CD4-positive, alpha-beta T cell treated with Interleukin-17A for 4 hours (primary cell): Measurements from ENCODE around the gene DHRS7C.
"Not testable (repeated sequence)": the region's sequence is repeated elsewhere in the genome, so short reads cannot be mapped to it uniquely, and the experiment has no call there.

Source experiments
- DNase-seq: peaks from one replicate; pipeline ENCODE4 v3.0.0-alpha.2; 2020; ENCODE audit warnings: mixed read lengths

Gene DHRS7C

DNA sequence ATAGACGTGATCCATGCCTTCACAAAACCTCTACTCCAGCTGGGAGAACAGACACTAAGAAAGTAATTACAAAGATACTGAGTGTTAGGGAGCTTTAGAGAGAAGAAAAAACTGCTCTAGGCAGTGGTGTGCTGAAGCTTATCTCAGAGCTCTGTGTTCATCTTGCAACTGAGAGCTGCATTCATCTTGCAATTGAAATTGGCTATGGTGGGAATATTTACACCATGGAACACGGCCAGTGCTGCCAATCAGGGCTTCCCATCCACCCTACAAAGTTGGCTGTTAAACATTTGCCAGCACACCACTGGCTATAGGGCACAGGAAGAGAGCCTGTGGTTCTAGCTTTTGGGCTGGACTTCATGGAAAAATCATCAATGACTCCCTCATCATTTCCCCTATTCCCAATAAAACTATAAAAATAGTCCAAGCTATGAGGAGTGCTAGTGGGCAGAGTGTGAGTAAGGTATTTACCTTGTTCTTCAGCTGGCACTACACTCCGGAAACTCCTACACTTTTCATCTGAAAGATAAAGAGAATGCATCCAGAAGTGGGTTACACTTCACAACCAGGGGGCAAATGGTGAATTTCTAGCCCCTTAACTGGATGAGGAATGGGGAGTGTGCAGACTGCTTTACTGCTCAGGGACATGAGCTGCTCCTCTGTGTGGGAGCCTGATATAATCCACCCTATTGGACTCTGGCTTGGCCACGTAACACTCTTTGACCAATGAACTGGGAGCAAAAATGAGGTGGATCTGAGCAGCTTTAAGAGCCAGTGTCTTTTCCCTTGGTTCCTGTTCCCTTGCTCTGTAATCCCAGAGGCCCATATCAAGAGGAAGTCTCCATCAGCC lies 18.9 kb upstream of the DHRS7C start:
- no peak for DNase-seq

DNA sequence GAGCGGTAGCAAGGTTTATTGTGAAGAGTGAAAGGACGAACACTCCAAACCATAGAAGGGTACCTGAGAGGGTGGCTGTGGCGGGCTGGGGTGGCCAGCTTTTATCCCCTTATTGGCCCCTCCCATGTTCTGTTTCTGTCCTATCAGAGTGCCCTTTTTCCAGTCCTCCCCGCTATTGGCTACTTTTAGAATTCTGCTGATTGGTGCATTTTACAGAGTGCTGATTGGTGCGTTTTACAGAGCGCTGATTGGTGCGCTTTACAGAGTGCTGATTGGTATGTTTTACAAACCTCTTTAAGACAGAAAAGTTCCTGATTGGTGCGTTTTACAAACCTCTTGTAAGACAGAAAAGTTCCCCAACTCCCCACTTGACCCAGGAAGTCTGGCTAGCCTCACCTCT lies 18.0 kb upstream of the DHRS7C start:
- DNase-seq, result no peak

DNA sequence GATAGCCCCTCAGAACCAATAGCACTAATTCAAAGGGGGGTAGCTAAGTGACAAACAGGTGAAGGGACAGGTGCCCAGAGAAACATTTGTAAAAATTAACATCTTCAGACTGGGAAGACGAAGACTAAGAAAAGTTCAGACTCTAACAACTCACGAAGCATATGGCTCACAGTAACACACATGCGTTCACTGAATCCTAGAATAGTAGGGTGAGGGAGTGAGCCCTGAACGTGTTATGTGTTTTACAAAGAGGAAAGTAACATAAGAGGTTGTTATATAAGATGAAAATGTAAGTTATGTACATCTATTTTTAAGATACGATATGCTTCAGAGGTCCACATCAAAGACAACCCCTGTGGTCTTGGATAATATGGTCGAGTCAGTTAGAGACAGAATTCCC lies 15.3 kb upstream of the DHRS7C start:
- DNase-seq, result no peak

DNA sequence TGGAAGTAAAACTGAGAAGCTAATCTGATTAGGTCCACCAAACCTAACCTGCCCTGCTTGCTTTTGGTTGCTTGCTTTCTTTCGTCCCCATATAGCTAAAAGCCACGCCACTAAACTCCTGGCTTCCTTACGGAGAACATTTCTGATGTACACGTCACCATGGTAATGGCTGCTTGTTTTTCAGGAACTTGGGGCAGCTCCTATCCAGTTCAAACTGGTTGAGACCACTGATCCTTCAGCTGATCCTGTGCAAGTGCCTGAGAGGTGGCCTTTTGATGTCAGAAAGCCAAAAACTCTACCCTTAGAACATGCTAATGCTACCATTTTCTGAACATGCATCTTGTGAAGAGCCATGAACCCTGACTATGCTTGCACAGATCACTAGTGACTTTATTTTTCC lies 14.4 kb upstream of the DHRS7C start:
- no peak for DNase-seq

DNA sequence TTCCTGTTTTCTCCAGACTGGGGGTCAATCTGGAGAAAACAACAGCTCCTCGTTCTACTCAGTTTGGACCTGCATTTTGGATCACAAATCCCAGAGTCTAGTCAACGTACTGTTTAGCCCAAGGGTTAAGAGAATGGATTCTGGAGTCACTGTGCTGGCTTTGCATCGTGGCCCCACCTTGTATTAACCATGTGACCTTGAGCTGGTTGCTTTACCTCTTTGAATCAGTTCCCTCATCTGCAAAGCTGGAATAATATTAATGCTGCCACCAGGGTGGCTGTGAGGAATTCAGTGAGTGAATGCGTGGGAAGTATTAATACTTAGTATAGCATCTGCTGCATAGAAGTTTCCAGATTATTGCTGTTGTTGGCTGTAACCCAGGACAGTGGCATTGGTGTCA lies 11.3 kb upstream of the DHRS7C start:
- DNase-seq, result no peak

DNA sequence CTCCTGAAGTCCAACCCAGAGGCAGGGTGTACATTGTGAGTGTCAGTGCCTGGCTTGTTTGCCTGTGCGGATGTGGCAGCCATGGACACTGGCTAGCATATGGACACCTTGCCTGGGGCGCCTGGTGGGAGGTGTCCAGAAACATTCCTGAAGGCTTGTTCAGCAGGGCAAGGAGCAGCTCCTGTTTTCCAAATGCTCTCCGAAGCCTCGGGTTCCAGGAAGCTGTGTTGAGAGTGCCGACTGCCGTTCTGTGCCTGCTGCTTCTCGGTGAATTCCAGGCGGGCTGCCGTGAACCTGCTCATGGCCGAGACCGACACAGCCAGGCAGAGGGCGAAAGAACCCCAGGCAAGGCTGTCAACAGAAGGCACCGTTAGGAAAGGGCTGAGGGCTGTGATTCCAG lies 10.9 kb upstream of the DHRS7C start:
- no peak for DNase-seq

DNA sequence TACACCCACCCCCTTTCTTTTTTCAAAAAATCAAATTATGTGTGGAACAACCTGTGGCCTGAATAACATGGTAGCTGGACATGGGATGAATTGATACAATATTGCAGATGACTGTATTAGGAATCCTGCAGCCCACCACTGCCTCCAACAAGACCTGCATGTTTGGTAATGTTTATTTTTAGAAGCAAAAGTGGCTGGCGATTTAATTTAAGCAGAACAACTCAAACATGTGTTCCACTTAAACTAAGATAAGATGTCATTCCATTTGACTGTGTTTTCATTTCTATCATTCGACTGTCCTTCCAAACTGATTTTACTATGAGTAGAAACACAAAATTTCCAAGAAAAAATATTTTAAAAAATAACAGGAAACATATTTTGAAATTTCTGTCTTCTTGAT lies 10.1 kb upstream of the DHRS7C start:
- DNase-seq, result no peak

DNA sequence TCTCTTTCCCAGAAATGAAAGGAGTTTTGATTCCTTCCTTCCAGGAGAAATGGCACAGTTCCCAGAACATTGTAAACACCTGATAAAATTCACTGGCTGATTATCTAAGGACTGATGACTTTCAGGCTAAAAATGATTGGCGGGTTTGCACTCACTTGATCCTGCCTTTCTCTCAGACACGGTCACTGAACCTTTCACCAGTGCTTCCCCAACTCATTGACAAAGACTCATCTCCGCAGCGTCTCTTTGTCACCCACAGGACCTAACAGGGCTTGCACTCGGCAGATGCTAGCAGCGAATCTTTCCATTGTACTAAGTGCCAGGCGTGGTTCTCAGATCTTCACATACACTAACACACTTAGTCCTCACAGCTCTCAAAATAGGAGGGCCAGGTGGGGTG lies 7.3 kb upstream of the DHRS7C start:
- DNase-seq, result no peak

DNA sequence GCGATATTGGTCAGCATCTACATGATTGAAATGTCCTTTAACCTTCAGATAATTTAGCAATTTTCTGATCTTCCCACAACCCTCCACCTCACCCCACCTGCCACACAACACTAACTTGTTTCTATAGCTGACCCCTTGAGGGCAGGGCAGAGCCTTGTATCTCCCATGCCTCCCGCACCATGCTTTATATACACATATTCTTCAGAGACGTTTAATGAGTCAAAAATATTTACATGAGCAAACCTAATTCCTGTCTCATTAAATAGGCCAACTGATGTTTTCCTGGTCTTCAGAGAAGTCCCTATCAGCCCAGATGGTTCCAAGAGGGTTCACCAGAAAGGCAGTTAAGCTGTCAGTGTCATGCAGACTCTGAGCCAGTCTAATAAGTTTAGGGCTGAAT lies 6.6 kb upstream of the DHRS7C start:
- no peak for DNase-seq

DNA sequence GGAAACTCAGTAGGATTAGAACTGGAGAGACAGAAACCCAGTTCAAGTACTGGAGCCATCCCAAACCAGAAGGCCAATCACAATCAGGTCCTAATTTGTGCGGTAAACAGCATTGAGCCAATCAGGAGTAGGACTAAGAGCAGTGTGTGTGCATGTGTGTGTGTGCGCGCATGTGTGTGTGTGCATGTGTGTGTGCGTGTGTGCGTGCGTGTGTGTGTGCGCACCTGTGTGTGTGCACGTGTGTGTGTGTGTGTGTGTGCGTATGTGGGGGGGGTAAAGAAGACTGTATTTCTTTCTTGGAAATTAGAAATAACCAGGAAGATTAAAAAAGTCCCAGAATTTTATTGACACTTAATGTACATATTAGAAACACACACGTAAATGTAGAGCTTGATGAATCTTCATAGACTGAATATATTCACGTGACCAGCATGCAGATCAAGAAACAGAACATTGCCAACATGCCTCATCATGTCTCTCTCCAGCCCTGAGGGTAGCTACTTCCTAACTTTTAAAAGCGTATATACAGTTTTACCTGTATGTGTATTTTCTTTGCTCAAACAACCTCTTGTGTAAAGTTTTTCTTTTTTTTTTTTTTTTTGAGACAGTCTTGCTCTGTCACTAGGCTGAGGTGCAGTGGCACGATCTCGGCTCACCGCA lies 919 bp upstream of the DHRS7C start:
- no peak for DNase-seq

DNA sequence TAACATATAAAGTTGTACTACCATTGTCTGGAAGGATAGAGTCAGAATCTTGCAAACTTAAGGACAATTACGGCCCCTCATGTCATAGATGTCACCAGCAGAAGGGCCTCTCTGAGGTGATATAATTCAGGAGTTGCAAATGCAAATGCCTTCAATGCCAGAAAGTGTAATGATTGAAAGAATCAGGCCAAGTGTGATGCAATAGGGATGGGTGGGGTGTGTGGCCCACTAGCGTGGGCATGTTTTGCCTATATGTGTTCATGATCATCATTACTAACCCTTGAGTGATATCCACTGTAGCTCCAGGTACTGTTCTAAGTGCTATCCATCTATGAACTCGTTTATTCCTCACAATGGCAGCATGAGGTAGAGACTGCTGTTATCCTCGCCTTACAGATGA lies 1.1 kb downstream of the DHRS7C start:
- no peak for DNase-seq

DNA sequence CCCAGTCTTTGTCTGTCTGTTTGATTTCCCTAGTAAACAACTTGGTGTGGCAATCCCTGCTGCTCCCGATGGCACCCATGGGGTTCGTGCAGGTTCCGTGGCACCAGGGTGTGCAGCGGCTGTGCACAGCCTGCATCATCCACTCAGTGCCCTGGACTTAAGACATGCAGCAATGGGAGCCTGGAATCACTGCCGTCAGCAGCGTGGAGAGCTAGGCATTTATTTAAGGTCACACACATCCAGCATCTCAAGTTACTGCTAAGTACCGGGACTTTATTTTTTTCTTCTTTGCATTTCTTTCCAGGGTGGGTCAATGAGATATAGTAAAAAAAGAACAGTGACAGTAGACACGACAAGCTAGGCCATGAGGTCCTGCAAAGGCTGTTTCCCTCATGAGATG lies 2.8 kb downstream of the DHRS7C start:
- DNase-seq, result no peak

DNA sequence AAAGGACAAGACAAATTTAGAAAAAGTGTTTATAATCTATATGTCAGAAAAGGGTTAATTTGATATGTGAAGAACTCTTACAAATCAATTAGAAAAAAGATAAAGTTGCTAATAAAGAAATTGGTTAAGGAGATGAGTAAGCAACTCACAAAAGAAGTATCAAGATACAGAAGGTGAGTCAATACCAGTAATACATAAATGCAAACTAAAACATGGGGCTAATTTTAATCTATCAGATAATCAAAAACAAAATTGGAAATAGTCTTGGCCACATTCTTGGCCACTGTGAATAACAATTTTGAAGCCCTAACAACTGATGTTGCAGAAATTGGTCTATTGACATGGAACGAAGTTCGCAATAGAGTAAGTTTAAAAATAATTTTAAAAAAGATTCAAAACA lies 6.8 kb downstream of the DHRS7C start:
- no peak for DNase-seq

DNA sequence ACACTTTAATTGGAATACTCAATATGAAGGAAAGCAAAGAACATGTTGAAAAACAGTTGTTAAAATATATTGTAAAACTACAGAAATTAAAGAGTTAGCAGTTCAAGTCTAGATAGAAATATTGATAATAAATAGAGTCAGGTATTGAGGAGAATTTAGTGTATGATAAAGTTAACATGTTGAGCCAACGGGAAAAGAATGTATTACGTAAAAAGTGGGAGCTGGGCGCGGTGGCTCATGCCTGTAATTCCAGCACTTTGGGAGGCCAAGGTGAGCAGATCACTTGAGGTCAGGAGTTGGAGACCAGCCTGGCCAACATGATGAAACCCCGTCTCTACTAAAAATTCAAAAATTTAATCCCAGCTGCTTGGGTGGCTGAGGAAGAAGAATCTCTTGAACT lies 7.9 kb downstream of the DHRS7C start:
- not testable (repeated sequence) for DNase-seq

DNA sequence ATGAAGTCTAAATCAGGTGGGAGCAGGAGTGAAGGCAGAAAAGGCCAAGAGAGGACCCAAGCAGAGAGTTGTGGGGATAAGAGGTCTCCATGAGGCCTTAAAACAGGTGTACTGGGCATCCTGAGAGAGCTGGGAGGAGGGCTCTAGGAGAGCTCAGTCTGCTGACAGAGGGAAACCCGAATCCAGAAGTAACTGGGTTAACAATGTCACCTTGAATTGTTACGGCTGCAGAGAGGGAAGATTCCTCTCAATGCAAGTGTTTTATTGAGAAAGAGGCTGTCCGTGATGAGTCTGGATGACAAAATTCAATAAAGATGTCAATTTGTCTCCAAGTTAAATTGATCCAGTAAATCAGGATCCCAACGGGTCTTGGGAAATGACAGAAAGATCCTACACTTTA lies 8.3 kb downstream of the DHRS7C start:
- no peak for DNase-seq

DNA sequence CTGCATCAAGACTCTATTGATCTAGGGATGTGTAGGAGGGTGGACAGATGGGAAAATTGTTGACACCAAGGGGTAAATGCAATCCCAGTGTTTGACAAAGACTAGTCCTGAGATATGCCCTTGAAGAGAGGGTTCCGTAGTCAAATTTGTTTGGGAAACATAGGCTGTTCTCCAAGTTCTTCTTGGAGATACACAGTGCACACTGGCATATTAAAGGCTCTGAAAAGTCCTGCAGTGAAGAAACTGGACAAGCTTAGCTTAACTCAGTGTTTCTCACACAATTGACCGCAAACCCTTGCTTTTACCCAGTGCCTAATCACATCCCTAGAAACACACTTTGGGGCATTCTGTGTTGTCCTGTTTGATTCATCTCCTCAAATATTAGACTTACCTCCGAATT lies 10.8 kb downstream of the DHRS7C start:
- no peak for DNase-seq

DNA sequence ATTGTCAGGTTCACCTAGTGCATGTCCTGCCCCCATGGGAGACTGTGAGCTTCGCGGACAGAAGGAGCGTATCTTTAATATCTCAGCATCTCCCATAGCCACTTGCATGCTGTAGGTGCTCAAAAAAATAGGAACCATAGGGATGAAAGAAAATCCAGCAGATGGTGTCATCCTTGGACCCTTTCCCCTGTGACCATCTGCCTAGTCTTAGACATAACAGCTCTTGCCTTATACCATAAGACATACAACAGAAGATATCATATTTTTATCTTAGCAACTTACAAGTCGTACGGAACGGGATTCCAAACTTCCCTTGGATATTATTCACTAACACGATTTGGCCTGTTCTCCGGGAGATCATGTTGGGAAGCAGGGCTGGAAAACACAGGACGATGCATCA lies 14.5 kb downstream of the DHRS7C start:
- no peak for DNase-seq

DNA sequence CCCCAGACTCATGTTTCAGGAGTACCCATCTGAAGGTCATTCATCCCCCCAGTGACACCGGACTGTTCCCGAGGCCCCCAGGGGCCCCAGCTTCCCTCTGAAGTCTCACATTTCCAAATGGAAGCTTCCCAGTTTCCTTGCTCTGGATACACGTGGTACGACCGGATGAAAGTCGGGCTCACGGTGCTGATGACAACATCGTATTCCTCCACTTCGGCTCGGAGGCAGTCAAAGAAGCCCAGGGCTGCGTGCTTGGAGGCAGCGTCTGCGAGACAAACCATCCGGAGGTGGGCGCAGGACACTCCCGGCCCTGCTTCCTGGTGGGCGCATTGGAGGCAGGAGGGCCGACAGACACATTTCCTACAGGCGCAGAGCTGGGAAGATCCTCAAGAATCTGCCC lies 18.7 kb downstream of the DHRS7C start:
- no peak for DNase-seq

DNA sequence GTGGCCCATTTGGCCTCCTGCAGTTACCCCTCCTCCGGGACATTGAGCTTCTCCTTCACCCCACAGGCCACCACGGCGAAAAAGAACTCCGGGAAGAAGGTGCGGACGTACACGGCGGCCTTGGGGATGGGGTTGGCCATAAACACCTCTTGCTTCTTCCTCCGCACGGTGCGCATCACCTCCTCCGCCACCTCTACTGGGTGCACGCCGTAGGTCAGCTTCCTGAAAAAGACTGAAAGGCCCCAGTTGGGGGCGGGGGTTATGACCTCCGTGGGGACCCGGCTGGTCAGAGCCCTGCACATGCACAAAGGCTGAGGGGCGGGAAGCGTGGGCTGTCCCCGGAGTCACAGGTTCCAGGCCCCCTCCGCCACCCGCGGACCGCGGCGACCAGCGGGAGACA lies 19.9 kb downstream of the DHRS7C start:
- DNase-seq, result no peak

DNA sequence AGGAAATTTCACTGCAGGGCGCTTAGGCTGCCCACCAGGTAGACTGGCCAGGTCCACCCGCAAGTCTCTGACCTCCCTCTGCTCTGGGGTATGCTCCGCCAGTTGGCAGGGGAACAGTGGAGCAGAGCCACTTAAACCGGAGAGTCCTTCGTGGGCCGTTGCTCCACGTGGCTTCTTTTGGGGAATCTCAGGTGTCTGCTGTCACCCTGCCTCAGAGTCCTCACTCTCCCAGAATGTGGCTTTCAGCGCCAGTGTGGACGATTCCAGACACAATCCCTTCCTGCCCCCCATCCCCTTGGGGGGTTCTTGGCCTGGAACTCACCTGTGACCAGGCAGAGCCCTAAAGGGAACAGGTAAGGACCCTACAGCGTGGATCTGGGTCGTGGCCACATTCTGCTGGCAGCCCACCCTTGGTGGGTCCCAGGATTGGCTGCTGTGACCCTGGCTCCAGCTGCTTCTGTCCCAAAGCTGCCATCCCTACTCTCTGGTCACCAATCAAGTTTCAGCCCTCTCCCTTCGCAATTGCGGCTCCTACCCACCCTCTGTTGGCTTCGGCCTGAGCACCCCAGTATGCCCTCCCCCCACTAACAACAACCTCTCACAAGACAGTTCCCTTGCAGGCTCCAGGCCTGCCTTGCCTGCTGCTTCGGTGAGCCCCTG lies 22.2 kb downstream of the DHRS7C start:
- no peak for DNase-seq

DNA sequence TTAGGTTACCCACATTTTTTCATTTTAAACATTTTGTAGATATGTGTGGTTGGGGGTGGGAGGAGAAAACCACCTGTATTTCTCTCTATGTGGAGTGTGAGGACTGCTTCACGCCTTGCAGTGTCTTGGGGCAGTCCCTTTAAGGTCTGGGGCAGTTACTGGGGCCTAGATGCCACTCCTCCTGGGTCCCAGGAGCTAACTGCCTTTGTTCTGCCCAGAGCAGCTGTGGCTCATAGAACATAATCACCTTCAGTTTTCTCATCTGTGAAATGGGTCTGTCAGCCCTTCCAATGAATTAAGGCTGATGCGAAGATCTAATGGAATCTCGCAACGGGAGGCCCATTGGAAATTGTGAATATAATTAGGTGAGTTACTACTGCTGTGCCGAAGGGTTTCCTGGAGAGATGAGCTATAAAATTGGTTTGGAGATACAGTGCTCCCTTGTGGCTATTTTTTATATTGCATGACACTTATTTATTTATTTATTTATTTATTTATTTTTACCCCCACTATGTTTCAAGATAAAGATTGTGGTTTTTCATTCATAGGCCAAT lies 22.9 kb downstream of the DHRS7C start:
- DNase-seq, result no peak

DNA sequence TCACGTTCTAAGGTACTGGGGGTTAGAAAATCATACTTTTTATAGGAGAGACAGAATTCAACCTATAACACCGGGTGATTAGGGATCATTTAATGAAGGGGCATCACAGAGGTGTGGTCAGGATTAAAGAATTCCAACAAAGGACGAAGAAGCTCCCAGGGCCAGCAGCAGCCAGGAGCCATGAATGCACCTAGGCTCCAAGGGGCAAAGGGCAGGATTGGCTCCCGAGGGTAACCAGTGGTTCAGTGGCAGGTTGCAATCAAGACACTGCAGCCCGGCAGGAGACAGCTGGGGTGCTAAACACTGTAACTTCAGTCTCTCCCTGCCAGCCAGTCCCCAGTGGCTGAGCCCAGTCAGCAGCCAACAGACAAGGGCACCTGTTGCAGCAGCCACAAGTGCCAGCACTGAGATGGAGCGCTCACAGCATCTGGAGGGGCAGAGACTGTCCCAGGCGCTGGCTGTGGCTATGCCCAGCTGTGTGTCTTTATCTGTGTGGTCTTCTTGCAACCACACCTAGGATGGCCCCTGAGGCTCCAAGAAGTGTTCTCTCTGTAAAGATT lies 23.9 kb downstream of the DHRS7C start:
- no peak for DNase-seq

DNA sequence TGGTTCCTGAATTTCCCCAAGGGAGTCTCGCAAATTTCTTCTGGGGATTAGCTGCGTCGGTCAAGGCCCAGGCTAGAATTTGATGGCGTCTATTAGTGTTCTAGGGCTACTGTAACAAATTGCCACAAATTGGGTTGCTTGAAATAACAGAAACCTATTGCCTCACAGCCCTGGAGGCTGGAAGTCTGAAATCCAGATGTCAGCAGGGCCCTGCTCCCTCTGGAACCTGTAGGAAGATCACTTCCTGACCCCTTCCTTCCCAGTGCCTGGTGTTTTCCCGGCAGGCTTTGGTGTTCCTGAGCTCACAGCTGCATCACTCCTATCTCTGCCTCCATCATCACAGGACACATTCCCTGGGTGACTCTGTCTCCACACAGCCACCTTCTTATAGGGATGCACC lies 24.4 kb downstream of the DHRS7C start:
- no peak for DNase-seq

DNA sequence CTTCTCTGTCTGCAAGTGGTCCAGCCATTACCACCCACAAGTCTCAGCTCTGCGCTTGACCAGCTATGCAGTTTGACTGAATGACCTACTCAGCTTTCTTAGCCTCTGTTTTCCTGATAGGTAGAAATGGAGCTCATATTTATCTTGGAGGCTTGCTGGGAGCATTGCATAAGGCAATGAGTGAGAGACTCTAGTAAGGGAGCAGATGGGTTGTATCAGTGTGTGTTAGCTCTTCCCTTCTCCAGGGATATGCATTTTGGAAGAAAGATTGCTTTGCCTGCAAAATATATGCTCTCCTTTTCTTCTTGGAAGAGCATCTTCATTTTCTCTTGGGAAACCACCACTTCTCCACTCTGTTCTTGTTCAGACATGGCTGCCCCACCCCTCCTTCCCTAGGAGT lies 26.1 kb downstream of the DHRS7C start:
- no peak for DNase-seq
